NCI-H82 treated with DMSO at 0.1 percent for 48 hours (cell line): ENCODE results near the gene ITGAD.

Experiments used
- DNase-seq: peaks from one replicate; lab custom pipeline; 2025; ENCODE audit not compliant: unreplicated experiment; lab: John Stamatoyannopoulos, UW

Gene ITGAD

GRCh38 chr16:31393056-31393455 is at the start of gene ITGAD:
ITGAD (plus strand) TSS chr16:31393335; CDS start chr16:31393361, 26 bp downstream.
- no peak for DNase-seq

- no peak for DNase-seq
Observed at GRCh38 chr16:31344712-31345111, 48.4 kb upstream of the ITGAD start.

GRCh38 chr16:31347445-31347844 is 45.7 kb upstream of the ITGAD start:
- DNase-seq: no peak

GRCh38 chr16:31348579-31348978 is 44.6 kb upstream of the ITGAD start:
- no peak for DNase-seq

GRCh38 chr16:31350275-31351005 is 42.7 kb upstream of the ITGAD start:
- no peak for DNase-seq

GRCh38 chr16:31351246-31351941 is 41.7 kb upstream of the ITGAD start:
- no peak for DNase-seq

GRCh38 chr16:31351942-31352325 is 41.2 kb upstream of the ITGAD start:
- no peak for DNase-seq

GRCh38 chr16:31352376-31353115 is 40.6 kb upstream of the ITGAD start:
- no peak for DNase-seq

- no peak for DNase-seq
Observed at GRCh38 chr16:31354394-31355291, 38.5 kb upstream of the ITGAD start, which contains the start of gene ITGAX. ITGAX (plus strand) TSS chr16:31355176; CDS start chr16:31355255, 79 bp downstream.

GRCh38 chr16:31355431-31356100 is 37.6 kb upstream of the ITGAD start:
- no peak for DNase-seq

- no peak for DNase-seq
Observed at GRCh38 chr16:31356566-31357323, 36.4 kb upstream of the ITGAD start.

GRCh38 chr16:31357324-31358109 is 35.6 kb upstream of the ITGAD start:
- DNase-seq: no peak

- no peak for DNase-seq
Observed at GRCh38 chr16:31360251-31360650, 32.9 kb upstream of the ITGAD start.

- no peak for DNase-seq
Observed at GRCh38 chr16:31361201-31362110, 31.7 kb upstream of the ITGAD start.

GRCh38 chr16:31362476-31363405 is 30.4 kb upstream of the ITGAD start:
- no peak for DNase-seq

GRCh38 chr16:31363721-31364120 is 29.4 kb upstream of the ITGAD start:
- DNase-seq: no peak

GRCh38 chr16:31364421-31364820 is 28.7 kb upstream of the ITGAD start:
- no peak for DNase-seq
